Stimulated activated naive CD4-positive, alpha-beta T cell treated with Interleukin-2 at 50 U/mL for 16 hours (primary cell): Measurements from ENCODE around the gene RRM2.

Source experiments
- DNase-seq: peaks from one replicate; lab custom pipeline; 2025; lab: John Stamatoyannopoulos, UW

The RRM2 gene

GRCh38 chr2:10122500-10123280 is at the start of gene RRM2:
RRM2 (plus strand) TSS chr2:10122739; CDS start chr2:10122799, 60 bp downstream.
- peak; percentile 85 for DNase-seq

GRCh38 chr2:10073706-10074105 is 48.8 kb upstream of the RRM2 start:
- no peak for DNase-seq

- no peak for DNase-seq
Measured at GRCh38 chr2:10075101-10075500, 47.4 kb upstream of the RRM2 start.

- DNase-seq = no peak
Measured at GRCh38 chr2:10075571-10076209, 46.8 kb upstream of the RRM2 start.

- DNase-seq = no peak
Measured at GRCh38 chr2:10076511-10076910, 46.0 kb upstream of the RRM2 start.

- DNase-seq = no peak
Measured at GRCh38 chr2:10076988-10077527, 45.5 kb upstream of the RRM2 start.

- no peak for DNase-seq
Measured at GRCh38 chr2:10078001-10078400, 44.5 kb upstream of the RRM2 start.

GRCh38 chr2:10078704-10079265 is 43.8 kb upstream of the RRM2 start:
- DNase-seq = no peak

GRCh38 chr2:10079266-10079869 is 43.2 kb upstream of the RRM2 start:
- no peak for DNase-seq

- no peak for DNase-seq
Measured at GRCh38 chr2:10079870-10080535, 42.5 kb upstream of the RRM2 start, which contains the start of gene CYS1. CYS1 (minus strand) TSS chr2:10080411; CDS start chr2:10080223, 188 bp downstream.

- no peak for DNase-seq
Measured at GRCh38 chr2:10080536-10081304, 41.8 kb upstream of the RRM2 start.

GRCh38 chr2:10083046-10083445 is 39.5 kb upstream of the RRM2 start:
- DNase-seq = no peak

GRCh38 chr2:10083692-10084211 is 38.8 kb upstream of the RRM2 start:
- no peak for DNase-seq

GRCh38 chr2:10084223-10084865 is 38.2 kb upstream of the RRM2 start:
- DNase-seq = no peak

GRCh38 chr2:10085043-10085667 is 37.4 kb upstream of the RRM2 start:
- DNase-seq = no peak

GRCh38 chr2:10085668-10086059 is 36.9 kb upstream of the RRM2 start:
- no peak for DNase-seq

- no peak for DNase-seq
Measured at GRCh38 chr2:10086950-10087349, 35.6 kb upstream of the RRM2 start.

GRCh38 chr2:10087360-10087759 is 35.2 kb upstream of the RRM2 start:
- no peak for DNase-seq

GRCh38 chr2:10089565-10090190 is 32.9 kb upstream of the RRM2 start:
- DNase-seq = no peak
